Tibial artery (tissue), 4 donors: ENCODE data around the gene BEND7.

Source experiments
- DNase-seq, 2 donors: peaks; one replicate each; pipeline ENCODE4 v3.0.0-alpha.2; 2019
- H3K27ac ChIP-seq, 2 donors: fragments of 200-600 bp; sonication (generic) in 1 of 2; 1 replicate in 1 of 2; 2 replicates in 1 of 2; pipeline ENCODE4 v1.5.1; 2018 to 2019; ENCODE audit warnings: mild to moderate bottlenecking in 1 of 2
- H3K27me3 ChIP-seq, 2 donors: fragments of 200-600 bp; sonication (generic) in 1 of 2; one replicate each; pipeline versions ENCODE4 v1.5.1 to v1.6.0; 2016 to 2019
- H3K36me3 ChIP-seq, 3 donors: fragments of 200-600 bp; sonication (generic) in 2 of 3; one replicate each; pipeline ENCODE4 v1.5.1; 2016 to 2019; ENCODE audit warnings: mild to moderate bottlenecking in 2 of 3
- H3K4me1 ChIP-seq, 4 donors: fragments of 200-600 bp; sonication (generic) in 2 of 4; 1 replicate in 3 of 4; 2 replicates in 1 of 4; pipeline ENCODE4 v1.5.1; 2016 to 2019
- H3K4me3 ChIP-seq, 2 donors: fragments of 200-600 bp; sonication (generic) in 1 of 2; 1 replicate in 1 of 2; 2 replicates in 1 of 2; pipeline ENCODE4 v1.5.1; 2018 to 2019; ENCODE audit warnings: mild to moderate bottlenecking in 2 of 2
- H3K9me3 ChIP-seq, 3 donors: fragments of 200-600 bp; sonication (generic) in 1 of 3; one replicate each; pipeline ENCODE4 v1.5.1; 2016 to 2019
- intact Hi-C: fragments of 100-400 bp; cut with DNase I; formaldehyde crosslinking; loops from one replicate; pipeline ENCODE4 v1.15.0; 2023; ENCODE audit warnings: low total_unique reads
- TF ChIP-seq, protein P1 (sequence below), 2 experiments: fragments of 200-600 bp in 1 of 2; fragments of 450-650 bp in 1 of 2; IDR thresholded peaks; one replicate each; pipeline ENCODE4 v1.5.1; 2017 to 2019; ENCODE audit warnings: antibody characterized with exemption in 2 of 2, mild to moderate bottlenecking in 1 of 2, moderate library complexity in 1 of 2

Gene BEND7

DNA sequence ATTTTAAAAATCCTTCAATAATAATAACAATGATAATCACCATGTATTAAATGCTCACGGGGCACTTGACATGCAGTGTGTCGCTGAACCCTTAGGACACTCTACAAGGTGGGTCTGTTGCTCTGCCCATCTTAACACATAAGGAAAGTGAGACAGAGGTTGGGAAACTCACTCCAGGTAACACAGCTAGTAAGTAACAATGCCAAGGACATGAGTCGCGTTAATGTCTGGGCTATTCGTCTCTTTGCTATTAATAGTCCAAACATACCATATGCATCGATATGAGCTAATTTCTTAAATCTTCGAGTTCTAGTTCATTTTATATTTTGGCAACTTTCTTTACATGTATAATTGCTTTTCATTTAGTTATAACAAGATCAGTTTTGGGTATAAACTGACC lies 79.5 kb downstream of the BEND7 start:
- TF ChIP-seq, protein P1, sequence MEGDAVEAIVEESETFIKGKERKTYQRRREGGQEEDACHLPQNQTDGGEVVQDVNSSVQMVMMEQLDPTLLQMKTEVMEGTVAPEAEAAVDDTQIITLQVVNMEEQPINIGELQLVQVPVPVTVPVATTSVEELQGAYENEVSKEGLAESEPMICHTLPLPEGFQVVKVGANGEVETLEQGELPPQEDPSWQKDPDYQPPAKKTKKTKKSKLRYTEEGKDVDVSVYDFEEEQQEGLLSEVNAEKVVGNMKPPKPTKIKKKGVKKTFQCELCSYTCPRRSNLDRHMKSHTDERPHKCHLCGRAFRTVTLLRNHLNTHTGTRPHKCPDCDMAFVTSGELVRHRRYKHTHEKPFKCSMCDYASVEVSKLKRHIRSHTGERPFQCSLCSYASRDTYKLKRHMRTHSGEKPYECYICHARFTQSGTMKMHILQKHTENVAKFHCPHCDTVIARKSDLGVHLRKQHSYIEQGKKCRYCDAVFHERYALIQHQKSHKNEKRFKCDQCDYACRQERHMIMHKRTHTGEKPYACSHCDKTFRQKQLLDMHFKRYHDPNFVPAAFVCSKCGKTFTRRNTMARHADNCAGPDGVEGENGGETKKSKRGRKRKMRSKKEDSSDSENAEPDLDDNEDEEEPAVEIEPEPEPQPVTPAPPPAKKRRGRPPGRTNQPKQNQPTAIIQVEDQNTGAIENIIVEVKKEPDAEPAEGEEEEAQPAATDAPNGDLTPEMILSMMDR (IDR thresholded peaks at IDR 0.05), result no peak
- Histone ChIP-seq H3K36me3 (peaks cover 32 to 57% (median 33%) of the 10 kb centered on the region in 3 donors), H3K27ac (no peak overlapping the region), H3K9me3 (no peaks in the 10 kb centered on the region), H3K4me1 (no peaks in the 10 kb centered on the region), H3K27me3 (no peaks in the 10 kb centered on the region), H3K4me3 (no peak overlapping the region)
- intact Hi-C loops, result no loop called here
- no peak for DNase-seq

DNA sequence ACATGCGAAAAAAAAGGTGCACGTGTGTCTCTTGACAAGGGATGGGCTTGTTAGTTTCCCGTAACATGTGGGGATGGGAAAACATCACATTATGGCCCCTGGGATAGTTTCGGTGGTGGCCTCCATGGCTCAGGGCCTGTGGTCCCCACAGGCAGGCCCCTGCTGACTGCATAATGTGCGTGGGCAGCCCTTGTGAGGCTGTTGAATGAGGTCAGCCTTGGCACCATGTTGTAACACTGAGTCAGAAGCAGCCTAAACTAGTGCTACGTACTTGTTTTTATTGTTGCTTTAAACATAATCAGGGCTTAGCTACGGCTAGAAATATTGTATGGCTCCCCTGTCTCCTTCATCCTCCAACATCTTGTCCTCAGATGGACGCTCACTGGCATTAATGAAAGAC lies 80.6 kb downstream of the BEND7 start:
- Histone ChIP-seq H3K36me3 (peaks cover 32 to 62% (median 33%) of the 10 kb centered on the region in 3 donors), H3K4me3 (no peak overlapping the region), H3K9me3 (no peaks in the 10 kb centered on the region), H3K27me3 (no peaks in the 10 kb centered on the region), H3K27ac (no peak overlapping the region), H3K4me1 (no peaks in the 10 kb centered on the region)
- TF ChIP-seq, protein P1 (IDR thresholded peaks at IDR 0.05), result no peak
- DNase-seq, result no peak
- intact Hi-C loops, result no loop called here

GRCh38 chr10:13445656-13446400 lies 83.0 kb downstream of the BEND7 start:
- intact Hi-C loops, result no loop called here
- Histone ChIP-seq H3K36me3 (peaks cover 26 to 48% (median 36%) of the 10 kb centered on the region in 3 donors), H3K27ac (no peak overlapping the region), H3K9me3 (no peaks in the 10 kb centered on the region), H3K4me3 (no peak overlapping the region), H3K4me1 (peaks cover 0 to under 1% (median under 1%) of the 10 kb centered on the region in 4 donors), H3K27me3 (peaks cover 0 to 5% of the 10 kb centered on the region in 2 donors)
- no peak for DNase-seq
- TF ChIP-seq, protein P1 (IDR thresholded peaks at IDR 0.05), result no peak

DNA sequence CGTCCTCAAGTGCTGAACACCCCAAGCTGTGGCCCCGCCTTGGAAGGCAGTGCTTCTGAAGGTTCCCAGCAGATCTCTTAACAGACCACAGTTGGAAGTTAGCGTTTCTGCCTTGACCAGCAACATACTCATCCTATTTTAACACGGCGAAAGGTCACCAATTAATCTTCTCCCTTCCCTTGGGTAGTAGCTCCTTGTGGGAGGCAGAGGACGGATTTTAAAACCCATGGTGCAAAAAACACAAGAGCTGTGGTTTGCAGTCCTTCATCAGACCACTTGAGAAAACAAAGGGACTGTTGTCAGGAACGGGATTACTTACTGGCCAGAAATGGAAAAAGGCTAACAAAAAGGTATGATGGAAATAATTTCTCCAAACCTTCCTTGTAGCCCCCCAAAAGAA lies 87.3 kb downstream of the BEND7 start:
- TF ChIP-seq, protein P1 (IDR thresholded peaks at IDR 0.05), result no peak
- Histone ChIP-seq H3K9me3 (no peaks in the 10 kb centered on the region), H3K4me3 (no peak overlapping the region), H3K27ac (no peak overlapping the region), H3K27me3 (peaks cover 0 to 11% of the 10 kb centered on the region in 2 donors), H3K36me3 (peaks cover 11 to 25% (median 19%) of the 10 kb centered on the region in 3 donors), H3K4me1 (peaks cover 0 to 15% (median 13%) of the 10 kb centered on the region in 4 donors)
- intact Hi-C loops, result no loop called here
- no peak for DNase-seq

DNA sequence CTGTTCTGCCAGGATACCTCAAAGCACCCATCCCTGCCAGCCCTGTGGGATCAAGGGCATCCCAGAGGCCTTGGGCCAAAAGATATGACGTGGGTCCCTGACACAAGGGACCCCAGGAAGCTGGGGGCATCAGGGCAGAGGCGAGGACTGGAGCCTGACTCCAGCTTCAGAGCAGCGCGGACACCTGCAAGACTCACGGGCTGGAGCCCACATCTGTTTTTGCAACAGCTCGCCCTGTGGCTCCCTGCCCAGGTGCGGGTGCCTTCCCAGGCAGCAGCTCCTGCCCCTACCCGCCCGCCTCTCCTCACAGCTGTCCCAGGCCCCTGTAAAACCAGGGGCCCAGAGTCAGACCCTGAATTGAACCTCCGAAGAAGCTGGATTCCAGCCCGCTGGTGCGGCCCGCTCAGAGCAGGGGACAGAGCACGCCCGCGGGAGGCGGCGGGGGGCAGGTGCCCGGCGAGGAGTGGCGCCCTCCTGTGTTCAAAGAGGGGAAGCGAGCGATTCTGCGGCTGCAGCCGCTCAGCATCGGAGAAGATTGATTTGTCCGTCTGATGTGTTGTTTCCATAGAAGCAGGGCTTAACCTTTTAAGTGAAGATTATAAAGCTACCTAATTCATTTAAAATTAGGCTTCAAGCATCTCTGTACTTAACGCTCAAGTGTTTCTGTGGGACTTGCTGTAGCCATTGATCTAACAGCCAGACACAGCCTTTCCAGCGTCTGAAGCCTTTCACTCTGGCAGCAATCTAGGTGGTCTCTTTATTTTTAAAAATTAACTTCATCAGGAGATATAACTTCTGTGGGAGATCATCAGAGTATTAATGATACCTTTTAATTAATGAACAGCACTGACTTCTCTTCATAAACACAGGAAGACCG lies 88.4 kb downstream of the BEND7 start:
- peak in 1 of 2 donors; percentile 30 for DNase-seq
- H3K27me3 ChIP-seq, result peaks cover 0 to 19% of the 10 kb centered on the region in 2 donors
- H3K9me3 ChIP-seq, result no peaks in the 10 kb centered on the region
- intact Hi-C loops, result no loop called here
- H3K4me3 ChIP-seq, result peak overlapping the region in 1 of 2 donors; percentile 35
- H3K36me3 ChIP-seq, result peaks cover 1 to 15% (median 8%) of the 10 kb centered on the region in 3 donors
- no peak overlapping the region for H3K27ac ChIP-seq
- TF ChIP-seq, protein P1 (IDR thresholded peaks at IDR 0.05), result peak; percentile 58 to 87
- peaks cover 0 to 15% (median 13%) of the 10 kb centered on the region in 4 donors for H3K4me1 ChIP-seq
